ENCODE measurements around the gene EIF5B.
"Not testable (repeated sequence)": the region's sequence is repeated elsewhere in the genome, so short reads cannot be mapped to it uniquely, and the experiment has no call there.

EIF5B gene, protein sequence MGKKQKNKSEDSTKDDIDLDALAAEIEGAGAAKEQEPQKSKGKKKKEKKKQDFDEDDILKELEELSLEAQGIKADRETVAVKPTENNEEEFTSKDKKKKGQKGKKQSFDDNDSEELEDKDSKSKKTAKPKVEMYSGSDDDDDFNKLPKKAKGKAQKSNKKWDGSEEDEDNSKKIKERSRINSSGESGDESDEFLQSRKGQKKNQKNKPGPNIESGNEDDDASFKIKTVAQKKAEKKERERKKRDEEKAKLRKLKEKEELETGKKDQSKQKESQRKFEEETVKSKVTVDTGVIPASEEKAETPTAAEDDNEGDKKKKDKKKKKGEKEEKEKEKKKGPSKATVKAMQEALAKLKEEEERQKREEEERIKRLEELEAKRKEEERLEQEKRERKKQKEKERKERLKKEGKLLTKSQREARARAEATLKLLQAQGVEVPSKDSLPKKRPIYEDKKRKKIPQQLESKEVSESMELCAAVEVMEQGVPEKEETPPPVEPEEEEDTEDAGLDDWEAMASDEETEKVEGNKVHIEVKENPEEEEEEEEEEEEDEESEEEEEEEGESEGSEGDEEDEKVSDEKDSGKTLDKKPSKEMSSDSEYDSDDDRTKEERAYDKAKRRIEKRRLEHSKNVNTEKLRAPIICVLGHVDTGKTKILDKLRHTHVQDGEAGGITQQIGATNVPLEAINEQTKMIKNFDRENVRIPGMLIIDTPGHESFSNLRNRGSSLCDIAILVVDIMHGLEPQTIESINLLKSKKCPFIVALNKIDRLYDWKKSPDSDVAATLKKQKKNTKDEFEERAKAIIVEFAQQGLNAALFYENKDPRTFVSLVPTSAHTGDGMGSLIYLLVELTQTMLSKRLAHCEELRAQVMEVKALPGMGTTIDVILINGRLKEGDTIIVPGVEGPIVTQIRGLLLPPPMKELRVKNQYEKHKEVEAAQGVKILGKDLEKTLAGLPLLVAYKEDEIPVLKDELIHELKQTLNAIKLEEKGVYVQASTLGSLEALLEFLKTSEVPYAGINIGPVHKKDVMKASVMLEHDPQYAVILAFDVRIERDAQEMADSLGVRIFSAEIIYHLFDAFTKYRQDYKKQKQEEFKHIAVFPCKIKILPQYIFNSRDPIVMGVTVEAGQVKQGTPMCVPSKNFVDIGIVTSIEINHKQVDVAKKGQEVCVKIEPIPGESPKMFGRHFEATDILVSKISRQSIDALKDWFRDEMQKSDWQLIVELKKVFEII

GRCh38 chr2:99337113-99338028 is at the start of gene EIF5B:
Gene EIF5B (plus strand): TSS chr2:99337389. CDS start chr2:99337555, 166 bp downstream.
- DNase-seq: peak; percentile 96

DNA sequence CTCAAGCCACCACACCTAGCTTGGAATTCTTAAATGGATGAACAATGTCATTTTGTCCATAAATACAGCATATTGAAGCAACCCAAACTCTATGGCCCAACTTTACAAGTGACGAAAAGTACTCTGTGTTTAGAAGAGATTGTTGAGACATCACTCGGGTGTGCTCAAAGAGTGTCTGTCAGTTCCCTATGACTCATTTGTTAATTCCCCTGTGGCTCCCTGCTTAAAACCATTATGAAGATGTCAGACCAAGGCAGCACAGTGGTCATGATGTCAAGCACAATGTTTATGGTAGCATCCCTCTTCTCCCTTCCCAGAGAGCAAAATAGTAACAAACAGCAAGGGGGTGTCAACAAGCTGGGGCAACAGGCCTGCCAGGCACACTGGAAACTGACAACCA is 39.2 kb upstream of the EIF5B start:
- no peak for DNase-seq

- DNase-seq: no peak
These were observed 37.6 kb upstream of the EIF5B start for GRCh38 chr2:99299580-99299979.

DNA sequence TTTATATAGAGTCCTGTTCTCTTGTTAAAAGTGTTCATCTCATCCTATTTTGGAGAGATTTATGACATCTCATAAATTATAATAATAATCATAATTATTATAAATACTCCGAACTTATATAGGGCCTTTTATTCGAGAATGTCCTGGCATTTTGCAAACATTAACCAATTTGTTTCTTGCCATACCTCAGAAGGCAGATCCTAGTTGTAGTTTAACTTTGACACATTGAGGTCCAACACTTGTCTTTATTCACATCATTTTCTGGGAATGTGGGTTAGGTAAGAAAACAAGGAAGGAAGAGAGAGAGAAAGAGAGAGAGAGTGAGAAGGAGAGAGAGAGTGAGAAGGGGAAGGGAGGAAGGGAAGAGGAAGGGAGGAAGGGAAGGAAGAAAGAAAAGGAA is 36.1 kb upstream of the EIF5B start, which contains the start of gene LYG1:
Gene LYG1, minus strand, starts transcription at position 101 of the 400 bp plus-strand sequence. CDS start 5,527 bp downstream, outside the sequence.
- not testable (repeated sequence) for DNase-seq

- no peak for DNase-seq
These were observed 19.9 kb upstream of the EIF5B start for GRCh38 chr2:99317161-99317872.

DNA sequence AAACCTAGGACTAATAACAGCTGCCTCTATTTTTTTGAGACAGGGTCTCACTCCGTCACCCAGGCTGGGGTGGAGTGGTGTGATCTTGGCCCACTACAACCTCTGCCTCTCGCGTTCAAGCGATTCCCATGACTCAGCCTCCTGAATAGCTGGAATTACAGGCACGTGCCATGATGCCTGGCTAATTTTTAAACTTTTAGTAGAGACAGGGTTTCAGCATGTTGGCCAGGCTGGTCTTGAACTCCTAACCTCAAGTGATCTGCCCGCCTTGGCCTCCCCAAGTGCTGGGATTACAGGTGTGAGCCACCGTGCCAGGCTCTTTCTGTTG is 19.4 kb upstream of the EIF5B start:
- DNase-seq: not testable (repeated sequence)

- no peak for DNase-seq
These were observed 11.8 kb upstream of the EIF5B start for GRCh38 chr2:99325384-99325783.

DNA sequence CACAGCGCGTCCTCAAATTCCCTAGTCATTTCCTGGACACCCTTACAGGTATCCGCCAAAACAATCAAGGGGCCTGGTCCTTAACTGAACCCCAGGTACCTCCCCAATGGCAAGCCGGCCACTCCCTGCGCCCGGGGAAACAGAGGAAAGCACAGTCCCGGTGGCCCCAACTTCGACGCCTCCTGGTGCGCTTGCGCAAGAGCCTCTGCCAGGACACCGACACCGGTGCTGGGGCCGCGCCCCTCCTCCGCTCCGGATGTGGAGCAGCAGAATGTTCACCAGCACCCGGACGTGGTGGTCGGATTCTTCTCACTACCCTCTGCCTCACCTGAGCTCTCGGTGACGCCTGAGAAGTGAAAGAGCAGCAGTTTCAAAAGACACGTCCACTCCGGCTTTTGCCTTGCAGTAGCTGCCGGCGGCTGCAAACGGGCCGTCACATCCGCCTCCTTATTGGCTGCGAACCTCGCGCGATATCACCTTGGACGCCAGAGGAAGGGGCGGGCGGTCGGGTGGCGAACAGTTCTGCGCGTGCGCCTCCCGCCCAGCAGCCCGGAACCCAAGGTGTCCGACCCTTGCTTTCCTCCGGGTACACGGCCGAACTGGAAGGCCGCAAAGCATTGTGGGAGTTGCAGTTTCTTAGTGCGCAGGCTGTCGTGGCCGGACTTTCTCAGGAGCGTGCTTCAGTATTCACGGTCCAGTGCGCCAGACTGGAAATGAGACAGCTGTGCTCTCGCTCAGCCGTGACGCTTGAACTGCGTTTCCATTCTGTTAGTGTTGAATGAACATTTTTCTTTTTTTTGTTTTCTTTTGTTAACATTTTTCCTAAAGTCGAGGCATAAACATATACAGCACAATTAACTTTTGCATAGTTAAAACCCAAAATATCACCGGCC is 1.0 kb upstream of the EIF5B start, which contains the start of gene TXNDC9:
Gene TXNDC9, minus strand, starts transcription at position 423 of the 893 bp plus-strand sequence. CDS start 3,123 bp downstream, outside the sequence.
- DNase-seq: peak; percentile 99

- no peak for DNase-seq
These were observed 431 bp upstream of the EIF5B start for GRCh38 chr2:99336804-99337112.

DNA sequence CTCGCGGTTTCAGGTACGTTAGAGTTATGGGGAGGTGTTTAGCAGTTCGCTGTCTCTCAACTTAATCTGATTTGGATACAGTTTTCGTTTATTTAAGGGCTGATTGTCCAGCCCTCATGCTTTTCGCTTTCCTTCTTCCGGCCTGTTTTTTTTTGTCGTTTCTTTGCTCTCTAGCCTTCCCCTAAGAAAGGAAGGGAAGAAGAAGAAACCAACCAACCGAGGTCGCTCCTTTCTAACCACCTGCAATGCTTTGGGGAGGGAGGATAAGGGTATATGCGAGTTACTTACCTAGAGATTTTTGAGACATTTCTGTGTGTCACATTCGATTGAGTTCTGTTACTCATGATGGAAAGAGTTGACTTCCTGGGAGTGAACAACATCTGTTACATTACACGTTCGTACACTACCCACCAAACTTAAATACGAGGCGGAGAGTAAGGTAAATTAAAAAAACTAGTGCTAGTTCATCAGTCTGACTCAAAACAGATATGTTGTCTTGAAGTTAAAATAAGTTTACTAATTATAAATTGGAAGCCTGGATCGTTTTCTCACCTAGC is 918 bp downstream of the EIF5B start:
- no peak for DNase-seq

- no peak for DNase-seq
These were observed 3.6 kb downstream of the EIF5B start for GRCh38 chr2:99340669-99341236.

DNA sequence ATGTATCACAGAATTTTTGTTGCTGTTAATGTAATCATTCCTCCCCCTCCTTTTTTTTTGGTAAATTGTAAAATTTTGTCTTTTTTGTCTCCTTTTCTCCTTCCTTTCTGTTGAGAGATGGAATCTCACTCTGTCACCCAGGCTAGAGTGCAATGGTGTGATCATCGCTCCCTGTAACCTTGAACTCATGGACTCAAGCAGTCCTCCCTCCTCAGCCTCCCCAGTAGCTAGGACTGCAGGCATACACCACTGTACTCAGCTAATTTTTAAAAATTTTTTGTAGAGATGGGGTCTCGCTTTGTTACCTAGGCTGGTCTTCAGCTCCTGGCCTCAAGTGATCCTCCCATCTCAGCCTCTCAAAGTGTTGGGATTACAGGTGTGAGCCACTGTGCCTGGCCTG is 5.3 kb downstream of the EIF5B start:
- no peak for DNase-seq

GRCh38 chr2:99345446-99345845 is 8.3 kb downstream of the EIF5B start:
- DNase-seq: not testable (repeated sequence)

DNA sequence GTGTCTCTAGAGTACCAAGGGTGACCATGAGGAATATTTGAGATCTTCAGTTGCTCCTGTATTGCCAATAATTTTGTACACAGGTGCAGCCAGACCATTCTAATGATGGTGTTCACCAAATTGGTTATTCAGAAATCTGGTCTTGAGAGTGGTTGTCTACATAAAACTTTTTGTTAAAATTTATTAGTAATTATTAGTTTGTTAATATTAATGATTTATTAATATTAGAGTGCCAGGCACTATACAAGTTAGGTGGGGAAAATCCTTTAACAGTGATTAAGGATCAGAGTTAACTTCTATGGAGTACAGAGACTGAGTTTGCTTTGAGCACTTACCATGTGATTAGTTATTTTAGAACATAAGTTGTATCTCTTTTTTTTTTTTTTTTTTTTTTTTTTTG is 9.0 kb downstream of the EIF5B start:
- DNase-seq: no peak

GRCh38 chr2:99348173-99348572 is 11.0 kb downstream of the EIF5B start:
- DNase-seq: no peak

- no peak for DNase-seq
These were observed 13.0 kb downstream of the EIF5B start for GRCh38 chr2:99350194-99350593.

DNA sequence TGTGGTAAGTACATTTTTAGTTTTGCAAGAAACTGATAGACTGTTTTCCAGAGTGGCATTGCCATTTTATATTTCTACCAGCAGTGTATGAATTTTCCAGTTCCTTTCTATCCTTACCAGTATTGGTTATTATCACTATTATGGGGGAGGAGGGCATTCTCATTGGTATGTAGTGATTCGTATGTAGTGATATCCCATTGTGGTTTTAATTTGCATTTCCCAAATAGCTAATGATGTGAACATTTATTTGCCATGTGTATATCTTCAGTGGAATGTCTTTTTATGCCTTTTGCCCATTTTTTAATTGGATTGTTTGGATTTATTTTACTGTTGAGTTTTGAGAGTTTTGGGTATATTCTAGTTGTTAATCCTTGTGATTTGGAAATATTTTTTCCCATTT is 16.9 kb downstream of the EIF5B start:
- no peak for DNase-seq

DNA sequence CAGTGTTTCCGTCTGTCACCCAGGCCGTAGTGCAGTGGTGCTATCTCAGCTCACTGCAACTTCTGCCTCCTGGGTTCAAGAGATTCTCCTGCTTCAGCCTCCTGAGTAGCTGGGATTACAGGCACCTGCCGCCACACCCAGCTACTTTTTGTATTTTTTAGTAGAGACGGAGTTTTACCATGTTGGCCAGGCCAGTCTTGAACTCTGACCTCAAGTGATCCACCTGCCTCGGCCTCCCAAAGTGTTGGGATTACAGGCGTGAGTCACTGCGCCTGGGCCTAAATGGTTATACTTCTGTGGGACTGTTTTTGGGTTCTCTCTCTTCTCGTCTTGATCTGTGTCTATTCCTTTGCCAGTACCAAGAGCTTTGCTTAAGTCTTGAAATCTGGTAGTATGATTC is 17.6 kb downstream of the EIF5B start:
- DNase-seq: not testable (repeated sequence)

DNA sequence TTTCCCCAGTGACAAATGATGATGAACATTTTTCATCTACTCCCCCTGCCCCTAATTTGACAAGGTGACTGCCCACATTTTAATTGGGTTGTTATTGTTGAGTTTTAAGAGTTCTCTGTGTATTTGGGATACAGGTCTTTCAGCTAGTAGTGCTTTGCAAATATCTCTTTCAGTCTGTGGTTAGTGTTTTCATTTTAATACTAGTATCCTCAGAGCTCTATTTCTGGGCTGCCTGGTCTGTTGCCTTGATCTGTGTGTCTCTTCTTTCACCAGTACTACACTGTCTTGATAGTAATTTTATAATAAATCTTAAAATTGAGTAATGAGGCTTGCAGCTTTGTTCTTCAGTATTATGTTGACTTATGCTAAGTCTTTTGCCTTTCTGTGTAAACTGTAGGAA is 19.7 kb downstream of the EIF5B start:
- DNase-seq: no peak

DNA sequence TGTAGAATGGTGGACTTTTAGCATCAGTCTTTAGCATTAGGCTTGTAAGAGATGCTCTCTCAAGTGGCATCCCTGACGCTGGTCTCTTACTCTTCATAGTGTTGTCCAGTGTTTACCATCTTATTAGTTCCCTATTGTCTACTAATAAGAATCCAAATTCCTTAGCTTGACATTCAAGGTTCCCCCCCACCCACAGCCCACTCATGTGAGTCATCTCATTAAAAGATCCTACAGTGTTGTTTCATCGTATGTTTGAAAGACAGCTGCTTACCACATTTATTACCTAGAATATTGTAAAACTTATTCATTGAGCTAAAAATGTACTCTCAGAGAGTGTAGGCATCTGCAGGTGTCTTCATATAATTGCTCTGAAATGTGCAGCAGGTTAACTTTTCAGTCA is 28.5 kb downstream of the EIF5B start:
- no peak for DNase-seq

Measured in NCI-H774 (cell line).